PC-9 (cell line): ENCODE measurements around the gene APOB.

Source experiments
- EZH2 ChIP-seq: fragments of 200-600 bp; sonication (generic); IDR thresholded peaks from 2 replicates; pipeline ENCODE4 v1.8.0; 2017; ENCODE audit warnings: antibody characterized with exemption, low read depth
- TF ChIP-seq, protein P1 (sequence below): fragments of 200-600 bp; sonication (generic); conservative IDR thresholded peaks from 2 replicates; pipeline ENCODE4 v1.6.1; 2017; ENCODE audit warnings: mixed run types, antibody characterized with exemption, mild to moderate bottlenecking, moderate library complexity

DNA sequence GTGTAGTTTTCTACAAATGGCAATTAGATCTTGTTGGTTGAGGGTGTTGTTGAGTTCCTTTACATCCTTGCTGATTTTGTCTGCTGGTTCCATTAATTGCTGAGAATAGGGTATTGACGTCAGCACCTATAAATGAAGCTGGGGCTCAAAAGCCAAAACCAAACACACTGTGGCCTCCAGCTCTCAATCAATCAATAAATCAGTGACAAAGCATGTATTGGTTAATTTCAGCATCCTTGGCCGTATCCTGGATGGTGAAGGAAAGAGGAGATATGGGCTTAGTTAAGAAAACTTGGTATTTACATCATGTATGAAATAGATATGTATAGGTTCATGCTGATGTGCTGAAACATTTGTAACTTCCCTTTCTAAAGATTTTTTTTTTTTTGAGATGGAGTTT is 13.2 kb upstream of the APOB start:
- TF ChIP-seq, protein P1, sequence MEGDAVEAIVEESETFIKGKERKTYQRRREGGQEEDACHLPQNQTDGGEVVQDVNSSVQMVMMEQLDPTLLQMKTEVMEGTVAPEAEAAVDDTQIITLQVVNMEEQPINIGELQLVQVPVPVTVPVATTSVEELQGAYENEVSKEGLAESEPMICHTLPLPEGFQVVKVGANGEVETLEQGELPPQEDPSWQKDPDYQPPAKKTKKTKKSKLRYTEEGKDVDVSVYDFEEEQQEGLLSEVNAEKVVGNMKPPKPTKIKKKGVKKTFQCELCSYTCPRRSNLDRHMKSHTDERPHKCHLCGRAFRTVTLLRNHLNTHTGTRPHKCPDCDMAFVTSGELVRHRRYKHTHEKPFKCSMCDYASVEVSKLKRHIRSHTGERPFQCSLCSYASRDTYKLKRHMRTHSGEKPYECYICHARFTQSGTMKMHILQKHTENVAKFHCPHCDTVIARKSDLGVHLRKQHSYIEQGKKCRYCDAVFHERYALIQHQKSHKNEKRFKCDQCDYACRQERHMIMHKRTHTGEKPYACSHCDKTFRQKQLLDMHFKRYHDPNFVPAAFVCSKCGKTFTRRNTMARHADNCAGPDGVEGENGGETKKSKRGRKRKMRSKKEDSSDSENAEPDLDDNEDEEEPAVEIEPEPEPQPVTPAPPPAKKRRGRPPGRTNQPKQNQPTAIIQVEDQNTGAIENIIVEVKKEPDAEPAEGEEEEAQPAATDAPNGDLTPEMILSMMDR, result no peak
- no peak for TF ChIP-seq EZH2
